Kidney (tissue), 14 donors: ENCODE measurements around the gene CAVIN2. TPM values are rescaled to one million over a fixed set of nuclear protein-coding genes. Genes with fewer than 3 reads are reported as not detected.

Experiments
- DNase-seq, 5 donors: peaks; one replicate each; pipeline ENCODE4 v3.0.0-alpha.2; 2013 to 2020
- FAIRE-seq: peaks from 2 replicates; lab custom pipeline; 2012; peaks lifted over from hg19 to GRCh38; lab: Jason Lieb, UNC
- H3K27ac ChIP-seq, 2 donors: one replicate each; pipeline ENCODE4 v1.7.0; 2013; ENCODE audit warnings: low read depth in 2 of 2, low read length in 2 of 2, inconsistent platforms in 1 of 2
- H3K27me3 ChIP-seq: one replicate; pipeline ENCODE4 v1.7.1; 2013; ENCODE audit warnings: low read length, inconsistent platforms; ENCODE audit not compliant: control insufficient read depth, insufficient read depth
- H3K36me3 ChIP-seq, 3 donors: one replicate each; pipeline versions ENCODE4 v1.7.0 to v1.7.1; 2013; ENCODE audit warnings: low read length in 3 of 3, control low read depth in 1 of 3, inconsistent platforms in 1 of 3; ENCODE audit not compliant: insufficient read depth in 3 of 3, control insufficient read depth in 2 of 3
- H3K4me1 ChIP-seq, 3 donors: one replicate each; pipeline versions ENCODE4 v1.7.0 to v1.7.1; 2013; ENCODE audit warnings: low read length in 3 of 3, inconsistent platforms in 1 of 3, low read depth in 1 of 3; ENCODE audit not compliant: control insufficient read depth in 2 of 3, insufficient read depth in 2 of 3
- H3K4me3 ChIP-seq, 3 donors: one replicate each; pipeline versions ENCODE4 v1.7.0 to v1.8.1; 2013; ENCODE audit warnings: low read length in 3 of 3, control low read depth in 1 of 3, inconsistent platforms in 1 of 3
- H3K9ac ChIP-seq, 3 donors: one replicate each; pipeline versions ENCODE4 v1.7.0 to v1.7.1; 2013; ENCODE audit warnings: low read length in 3 of 3, control low read depth in 1 of 3, inconsistent platforms in 1 of 3
- H3K9me3 ChIP-seq, 3 donors: one replicate each; pipeline versions ENCODE4 v1.7.0 to v1.7.1; 2013; ENCODE audit warnings: low read length in 3 of 3, control low read depth in 1 of 3, inconsistent platforms in 1 of 3; ENCODE audit not compliant: control insufficient read depth in 2 of 3, insufficient read depth in 1 of 3
- CTCF ChIP-seq: IDR thresholded peaks from 3 replicates; pipeline ENCODE4 v1.5.1; 2012; ENCODE audit warnings: mild to moderate bottlenecking, moderate library complexity, borderline replicate concordance; ENCODE audit not compliant: insufficient read depth; ENCODE audit errors: extremely low read depth
- intact Hi-C: fragments of 100-400 bp; cut with DNase I; formaldehyde crosslinking; loops from one replicate; pipeline ENCODE4 v1.11.1; 2022
- polyA plus RNA-seq: library from polyadenylated mRNA; stranded (reverse); fragments of 350-450 nt; fragmentation: Illumina TruSeq; extraction: RNeasy Lipid Tissue Mini Kit (QIAGEN cat#74804); gene quantifications from one replicate; pipeline ENCODE4 v1.2.3, GENCODE V29; 2014; ENCODE audit warnings: low read depth, low replicate concordance; ENCODE audit not compliant: insufficient read depth
- total RNA-seq: library from RNA; stranded (reverse); fragmentation: NEBNext Ultra II Directional; extraction: Animal tissue kit (Norgen Biotek cat#: 25700); gene quantifications from one replicate; pipeline ENCODE4 v1.2.1, GENCODE V29; 2021
- donor health status: control.
- donor health status: control.
- donor health status: control.
- donor health status: control.
- donor health status: control.
- donor health status: DM: yes; HTN: yes; CAD: no.
- donor health status: Normal renal cell carcinoma (clear cell type).

Gene CAVIN2
- total and polyA plus RNA-seq, 2 donors from 2014 or later, result 17.9 to 55.0 TPM

- no peak overlapping the region for H3K4me3 ChIP-seq
- no peaks in the 10 kb centered on the region for H3K9me3 ChIP-seq
- intact Hi-C loops, result no loop called here
- FAIRE-seq (no peak), DNase-seq (no peak)
- no peak for TF ChIP-seq CTCF
- H3K9ac ChIP-seq, result no peak overlapping the region
- peaks cover 12 to 22% (median 19%) of the 10 kb centered on the region in 3 donors for H3K4me1 ChIP-seq
- H3K36me3 ChIP-seq, result no peaks in the 10 kb centered on the region
- H3K27me3 ChIP-seq, result no peaks in the 10 kb centered on the region
- no peak overlapping the region for H3K27ac ChIP-seq
Measured at GRCh38 chr2:191864628-191865374, 17.9 kb upstream of the CAVIN2 start.

GRCh38 chr2:191863988-191864387, 17.1 kb upstream of the CAVIN2 start:
- H3K36me3 ChIP-seq, result no peaks in the 10 kb centered on the region
- no peaks in the 10 kb centered on the region for H3K27me3 ChIP-seq
- FAIRE-seq (no peak), DNase-seq (no peak)
- peaks cover 12 to 22% (median 16%) of the 10 kb centered on the region in 3 donors for H3K4me1 ChIP-seq
- no peak overlapping the region for H3K27ac ChIP-seq
- TF ChIP-seq CTCF, result no peak
- no peaks in the 10 kb centered on the region for H3K9me3 ChIP-seq
- no peak overlapping the region for H3K9ac ChIP-seq
- no peak overlapping the region for H3K4me3 ChIP-seq
- intact Hi-C loops, result no loop called here

GRCh38 chr2:191862156-191862775, 15.4 kb upstream of the CAVIN2 start:
- DNase-seq (no peak), FAIRE-seq (no peak)
- Histone ChIP-seq H3K9ac (no peak overlapping the region), H3K9me3 (no peaks in the 10 kb centered on the region), H3K27me3 (no peaks in the 10 kb centered on the region), H3K27ac (no peak overlapping the region), H3K36me3 (no peaks in the 10 kb centered on the region), H3K4me1 (peaks cover 8 to 18% (median 10%) of the 10 kb centered on the region in 3 donors), H3K4me3 (no peak overlapping the region)
- TF ChIP-seq CTCF, result no peak
- intact Hi-C loops, result no loop called here
